CD4-positive, alpha-beta memory T cell (primary cell): ENCODE results near the gene MIF4GD. TPM values are rescaled to one million over a fixed set of nuclear protein-coding genes. Genes with fewer than 3 reads are reported as not detected.

Source experiments
- CTCF ChIA-PET: fragments of 350-600 bp; sonication (Branson Sonifier 250); formaldehyde crosslinking; loops from one replicate; lab custom pipeline; 2021; ENCODE audit warnings: inconsistent platforms; ENCODE audit not compliant: partially characterized antibody; lab: Charles Lee
- POLR2A ChIA-PET: fragments of 350-600 bp; sonication (Branson Sonifier 250); formaldehyde crosslinking; loops from one replicate; lab custom pipeline; 2021; ENCODE audit not compliant: partially characterized antibody; lab: Charles Lee
- DNase-seq, 5 donors: peaks; one replicate each; pipeline versions ENCODE4 v3.0.0 to v3.0.0-alpha.2; 2020 to 2022; ENCODE audit warnings: mixed read lengths in 1 of 5
- H3K27ac ChIP-seq: one replicate; pipeline ENCODE4 v1.7.0; 2013; ENCODE audit warnings: low read depth, low read length
- H3K27me3 ChIP-seq: 2 replicates; pipeline ENCODE4 v1.7.0; 2013; ENCODE audit warnings: mild to moderate bottlenecking, low read length, moderate library complexity; ENCODE audit not compliant: insufficient read depth
- H3K36me3 ChIP-seq: 2 replicates; pipeline ENCODE4 v1.7.0; 2013; ENCODE audit warnings: mild to moderate bottlenecking, low read length, moderate library complexity; ENCODE audit not compliant: insufficient read depth
- H3K4me1 ChIP-seq: 2 replicates; pipeline ENCODE4 v1.7.0; 2013; ENCODE audit warnings: mild to moderate bottlenecking, low read length, moderate library complexity; ENCODE audit not compliant: insufficient read depth
- H3K4me3 ChIP-seq, 2 donors: one replicate each; pipeline ENCODE4 v1.7.0; 2013; ENCODE audit warnings: low read length in 2 of 2, mild to moderate bottlenecking in 1 of 2
- H3K9me3 ChIP-seq, 2 donors: one replicate each; pipeline ENCODE4 v1.7.0; 2013; ENCODE audit warnings: low read length in 2 of 2, control low read depth in 1 of 2; ENCODE audit not compliant: control insufficient read depth in 1 of 2
- H3K27ac Mint-ChIP-seq, 7 donors: one replicate each; pipeline ENCODE4 v1.8.0; 2020 to 2021; ENCODE audit warnings: mixed read lengths in 7 of 7, mild to moderate bottlenecking in 6 of 7, inconsistent platforms in 3 of 7, moderate library complexity in 3 of 7
- H3K27me3 Mint-ChIP-seq, 2 donors: one replicate each; pipeline ENCODE4 v1.8.0; 2020 to 2021; ENCODE audit warnings: mixed read lengths in 2 of 2
- H3K36me3 Mint-ChIP-seq, 2 donors: one replicate each; pipeline ENCODE4 v1.8.0; 2020 to 2021; ENCODE audit warnings: mixed read lengths in 2 of 2, inconsistent platforms in 1 of 2, mild to moderate bottlenecking in 1 of 2
- H3K4me1 Mint-ChIP-seq, 4 donors: one replicate each; pipeline ENCODE4 v1.8.0; 2020 to 2021; ENCODE audit warnings: mixed read lengths in 4 of 4, mild to moderate bottlenecking in 1 of 4
- H3K4me3 Mint-ChIP-seq, 8 donors: one replicate each; pipeline ENCODE4 v1.8.0; 2020 to 2021; ENCODE audit warnings: mixed read lengths in 8 of 8, mild to moderate bottlenecking in 7 of 8, moderate library complexity in 6 of 8, inconsistent platforms in 3 of 8
- H3K9me3 Mint-ChIP-seq, 8 donors: one replicate each; pipeline ENCODE4 v1.8.0; 2020 to 2021; ENCODE audit warnings: mixed read lengths in 8 of 8, mild to moderate bottlenecking in 5 of 8, inconsistent platforms in 3 of 8, moderate library complexity in 1 of 8
- intact Hi-C: fragments of 100-400 bp; cut with micrococcal nuclease; formaldehyde crosslinking; loops from one replicate; pipeline ENCODE4 v1.15.1; 2023
- polyA plus RNA-seq, 2 donors: library from polyadenylated mRNA; unstranded; fragments of 300-500 nt; fragmentation: Illumina TruSeq; gene quantifications; one replicate each; pipeline ENCODE4 v1.2.3, GENCODE V29; 2021
- total RNA-seq, 2 experiments: library from RNA; stranded (reverse); gene quantifications; one replicate each; pipeline ENCODE4 v1.2.3, GENCODE V29; 2021

MIF4GD gene
- total RNA-seq (10 to 100 TPM; 35.8 to 40.2 TPM), polyA plus RNA-seq (10 to 100 TPM; 81.7 to 94.3 TPM)

DNA sequence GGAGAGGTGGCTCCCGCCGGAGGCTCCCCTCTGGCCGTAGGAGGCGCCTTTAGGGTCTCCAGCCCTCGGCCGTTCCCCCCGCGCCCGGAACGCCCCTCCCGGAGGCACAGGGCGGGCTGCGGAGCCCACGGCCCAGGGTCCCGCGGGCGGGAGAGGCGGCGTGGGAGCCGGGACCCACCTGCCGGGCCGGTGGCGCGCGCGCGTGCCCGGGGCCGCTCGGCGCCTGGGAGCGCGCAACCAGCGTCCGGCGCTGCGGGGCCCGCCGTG is at the start of gene MIF4GD:
MIF4GD (minus strand) TSS at position 266 of the 267 bp plus-strand sequence. CDS start 1,036 bp downstream, outside the sequence.
- peak within 1 kb of the TSS; percentile 61 to 89 for H3K4me3 ChIP-seq
- CTCF ChIA-PET = interaction anchor here (0.6 to 5.1 kb wide), 27 partner anchors 10 to 310 kb away, joined by 3 to 59 read pairs (median 4); partner anchors contain the start of genes GGA3, JPT1, MRPS7 and NUP85
- Mint-ChIP-seq H3K36me3 (peaks cover 3 to 24% of the 10 kb centered on the region in 2 donors), H3K27me3 (no peaks in the 10 kb centered on the region), H3K4me1 (peaks cover 10 to 35% (median 22%) of the 10 kb centered on the region in 4 donors), H3K27ac (peak within 1 kb of the TSS; percentile 80 to 94 (median 90)), H3K4me3 (peak within 1 kb of the TSS; percentile 80 to 91 (median 84)), H3K9me3 (no peaks in the 10 kb centered on the region)
- H3K4me1 ChIP-seq = peaks cover 27% of the 10 kb centered on the region
- DNase-seq = no peak
- no peaks in the 10 kb centered on the region for H3K9me3 ChIP-seq
- intact Hi-C loops = loop anchor here (1.0 to 2.0 kb wide), 4 partner anchors 10 to 141 kb away; partner anchors contain the start of genes GGA3, MRPS7, SLC25A19 and SUMO2
- peak within 1 kb of the TSS; percentile 89 for H3K27ac ChIP-seq
- POLR2A ChIA-PET = interaction anchor here (0.5 to 6.3 kb wide), 40 partner anchors 10 to 989 kb away, joined by 3 to 193 read pairs (median 6); partner anchors contain the start of genes ARMC7, FDXR, GGA3 and GRB2
- H3K27me3 ChIP-seq = no peaks in the 10 kb centered on the region
- H3K36me3 ChIP-seq = peaks cover 11% of the 10 kb centered on the region

DNA sequence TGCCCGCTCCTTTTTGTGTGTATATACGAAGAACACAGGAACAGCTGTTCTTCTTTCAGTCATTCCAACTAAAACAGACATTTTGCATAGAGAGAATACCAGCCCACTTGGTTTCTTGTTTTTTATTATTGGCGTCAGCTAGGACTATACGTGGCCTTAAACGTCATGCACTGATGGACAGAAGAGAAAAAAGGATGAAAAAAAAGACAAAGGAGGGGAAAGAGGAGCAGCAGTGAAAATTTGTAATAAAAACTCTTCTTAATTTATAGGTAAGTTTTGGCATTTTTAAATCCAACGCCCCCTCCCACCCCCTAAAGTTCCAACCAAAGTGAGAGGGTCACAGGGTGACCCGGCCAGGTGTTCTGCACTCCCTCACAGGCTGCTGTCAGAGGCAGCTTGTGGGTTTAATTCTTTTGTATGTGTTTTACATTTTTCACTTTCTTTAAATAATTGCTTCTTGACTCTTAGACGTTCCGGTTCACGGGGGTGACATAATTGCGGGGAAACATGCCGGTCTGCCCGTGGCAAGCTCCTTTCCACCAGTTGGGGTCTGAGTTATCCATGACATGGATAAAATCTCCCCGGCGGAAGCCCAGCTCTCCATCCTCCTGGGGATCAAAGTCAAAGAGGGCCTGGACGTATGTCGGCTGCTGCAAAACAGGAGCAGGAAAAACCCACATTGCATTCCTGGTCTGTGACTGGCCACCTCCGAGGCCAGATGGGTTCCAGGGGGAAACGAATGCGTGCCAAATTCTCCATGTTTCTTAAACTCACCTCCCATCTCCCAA is 49.1 kb upstream of the MIF4GD start:
- Histone ChIP-seq H3K27ac (no peak overlapping the region), H3K36me3 (peaks cover 49% of the 10 kb centered on the region), H3K4me1 (peaks cover 10% of the 10 kb centered on the region), H3K4me3 (no peak overlapping the region), H3K9me3 (no peaks in the 10 kb centered on the region), H3K27me3 (no peaks in the 10 kb centered on the region)
- H3K4me1 Mint-ChIP-seq = peaks cover 6 to 8% (median 7%) of the 10 kb centered on the region in 4 donors
- ChIA-PET CTCF (interaction anchor here (0.9 to 7.5 kb wide), 4 partner anchors 17 to 92 kb away, joined by 5 to 63 read pairs (median 24); partner anchors contain the start of gene GRB2), POLR2A (interaction anchor here (1.5 to 4.4 kb wide), 3 partner anchors 31 to 85 kb away, joined by 3 to 25 read pairs (median 8); partner anchors contain the start of genes GRB2 and SLC25A19)
- H3K4me3 Mint-ChIP-seq = no peak overlapping the region
- no peaks in the 10 kb centered on the region for H3K9me3 Mint-ChIP-seq
- H3K36me3 Mint-ChIP-seq = peaks cover 31 to 51% of the 10 kb centered on the region in 2 donors
- no peaks in the 10 kb centered on the region for H3K27me3 Mint-ChIP-seq
- DNase-seq = no peak
- peak overlapping the region in 3 of 7 donors; percentile 2 to 32 (median 30) for H3K27ac Mint-ChIP-seq
- intact Hi-C loops = no loop called here

- H3K4me3 Mint-ChIP-seq = no peak overlapping the region
- Histone ChIP-seq H3K36me3 (peaks cover 47% of the 10 kb centered on the region), H3K4me3 (no peak overlapping the region), H3K27ac (no peak overlapping the region), H3K27me3 (no peaks in the 10 kb centered on the region), H3K4me1 (peaks cover 9% of the 10 kb centered on the region), H3K9me3 (no peaks in the 10 kb centered on the region)
- DNase-seq = no peak
- ChIA-PET POLR2A (interaction anchor here (1.5 kb wide), 1 partner anchor 29 kb away, joined by 3 read pairs; the partner anchor contains the start of gene SLC25A19), CTCF (no interaction called here)
- no peaks in the 10 kb centered on the region for H3K9me3 Mint-ChIP-seq
- H3K27me3 Mint-ChIP-seq = no peaks in the 10 kb centered on the region
- peaks cover 28 to 44% of the 10 kb centered on the region in 2 donors for H3K36me3 Mint-ChIP-seq
- peaks cover 6 to 8% (median 7%) of the 10 kb centered on the region in 4 donors for H3K4me1 Mint-ChIP-seq
- intact Hi-C loops = no loop called here
- no peak overlapping the region for H3K27ac Mint-ChIP-seq
These were observed 47.7 kb upstream of the MIF4GD start for GRCh38 chr17:75318615-75319222.

DNA sequence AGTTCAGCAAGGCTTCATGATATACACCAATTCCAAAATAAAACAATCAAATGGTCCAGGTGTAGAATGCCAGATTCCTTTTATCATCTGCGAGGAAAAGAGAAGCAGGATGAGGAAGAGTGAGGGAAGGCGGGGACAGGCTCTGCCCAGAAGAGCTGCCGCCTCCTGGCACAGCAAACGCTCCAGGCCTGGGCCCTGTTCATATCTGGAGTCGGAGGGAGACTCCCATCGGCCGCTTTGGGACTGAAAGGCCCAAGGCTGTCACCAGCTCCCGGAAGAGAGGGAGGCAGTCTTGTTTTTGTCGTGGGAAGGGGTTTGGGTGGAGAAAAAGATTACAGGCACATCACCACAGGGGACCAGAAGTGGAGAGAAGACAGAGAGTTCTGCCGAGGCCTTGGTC is 47.2 kb upstream of the MIF4GD start:
- intact Hi-C loops = no loop called here
- Mint-ChIP-seq H3K9me3 (no peaks in the 10 kb centered on the region), H3K4me1 (peaks cover 2 to 4% (median 4%) of the 10 kb centered on the region in 4 donors), H3K4me3 (no peak overlapping the region), H3K36me3 (peaks cover 25 to 39% of the 10 kb centered on the region in 2 donors), H3K27me3 (no peaks in the 10 kb centered on the region), H3K27ac (no peak overlapping the region)
- ChIA-PET CTCF (interaction anchor here (1.0 kb wide), 1 partner anchor 88 kb away, joined by 3 read pairs; the partner anchor contains the start of gene GRB2), POLR2A (interaction anchor here (1.2 kb wide), 1 partner anchor 28 kb away, joined by 5 read pairs; no protein-coding TSS in a partner anchor)
- H3K4me1 ChIP-seq = peaks cover 4% of the 10 kb centered on the region
- DNase-seq = no peak
- H3K4me3 ChIP-seq = no peak overlapping the region
- H3K9me3 ChIP-seq = no peaks in the 10 kb centered on the region
- peaks cover 43% of the 10 kb centered on the region for H3K36me3 ChIP-seq
- H3K27me3 ChIP-seq = no peaks in the 10 kb centered on the region
- H3K27ac ChIP-seq = no peak overlapping the region

DNA sequence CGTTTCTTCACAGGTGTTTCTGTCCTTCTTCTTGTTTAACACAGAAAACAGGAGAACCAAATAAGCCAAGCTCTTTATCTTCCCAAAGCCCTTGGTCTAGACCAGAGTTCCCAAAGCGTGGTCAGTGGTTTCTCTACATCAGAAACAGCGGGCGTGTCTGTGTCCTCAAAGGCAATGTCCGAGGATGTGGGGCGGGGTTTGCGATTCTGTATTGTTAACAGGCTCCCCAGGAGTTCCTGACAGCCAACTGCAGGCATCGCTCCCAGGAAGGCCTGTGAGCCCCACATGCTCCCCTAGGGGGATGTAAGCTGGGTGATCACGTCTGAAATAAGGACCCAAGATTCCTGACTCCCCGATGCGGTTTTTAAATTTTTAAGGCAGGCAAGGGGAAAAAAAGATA is 46.6 kb upstream of the MIF4GD start:
- Histone ChIP-seq H3K9me3 (no peaks in the 10 kb centered on the region), H3K27me3 (no peaks in the 10 kb centered on the region), H3K27ac (no peak overlapping the region), H3K36me3 (peaks cover 43% of the 10 kb centered on the region), H3K4me1 (no peaks in the 10 kb centered on the region), H3K4me3 (no peak overlapping the region)
- intact Hi-C loops = no loop called here
- H3K36me3 Mint-ChIP-seq = peaks cover 22 to 34% of the 10 kb centered on the region in 2 donors
- POLR2A ChIA-PET = interaction anchor here (1.2 kb wide), 1 partner anchor 27 kb away, joined by 5 read pairs; no protein-coding TSS in a partner anchor
- H3K27me3 Mint-ChIP-seq = no peaks in the 10 kb centered on the region
- CTCF ChIA-PET = interaction anchor here (1.0 kb wide), 1 partner anchor 88 kb away, joined by 3 read pairs; the partner anchor contains the start of gene GRB2
- H3K9me3 Mint-ChIP-seq = no peaks in the 10 kb centered on the region
- H3K4me1 Mint-ChIP-seq = peaks cover 0 to 2% (median under 1%) of the 10 kb centered on the region in 4 donors
- DNase-seq = no peak
- H3K4me3 Mint-ChIP-seq = no peak overlapping the region
- H3K27ac Mint-ChIP-seq = peak overlapping the region in 2 of 7 donors; percentile 11 to 24

- no peak overlapping the region for H3K4me3 ChIP-seq
- intact Hi-C loops = no loop called here
- H3K9me3 ChIP-seq = no peaks in the 10 kb centered on the region
- no peaks in the 10 kb centered on the region for H3K9me3 Mint-ChIP-seq
- H3K27ac ChIP-seq = no peak overlapping the region
- H3K4me3 Mint-ChIP-seq = no peak overlapping the region
- peaks cover 30% of the 10 kb centered on the region for H3K36me3 ChIP-seq
- ChIA-PET CTCF (interaction anchor here (1.1 to 1.6 kb wide), 7 partner anchors 14 to 111 kb away, joined by 3 to 8 read pairs (median 4); partner anchors contain the start of genes GRB2, MIF4GD and SLC25A19), POLR2A (interaction anchor here (0.7 kb wide), 1 partner anchor 338 kb away, joined by 3 read pairs; no protein-coding TSS in a partner anchor)
- peaks cover 22 to 28% of the 10 kb centered on the region in 2 donors for H3K36me3 Mint-ChIP-seq
- no peaks in the 10 kb centered on the region for H3K4me1 ChIP-seq
- no peaks in the 10 kb centered on the region for H3K27me3 Mint-ChIP-seq
- no peaks in the 10 kb centered on the region for H3K27me3 ChIP-seq
- peaks cover 0 to 2% (median under 1%) of the 10 kb centered on the region in 4 donors for H3K4me1 Mint-ChIP-seq
- DNase-seq = no peak
- peak overlapping the region in 2 of 7 donors; percentile 24 to 83 for H3K27ac Mint-ChIP-seq
These were observed 45.2 kb upstream of the MIF4GD start for GRCh38 chr17:75316253-75316652.
